Subcutaneous abdominal adipose tissue (tissue), 5 donors: Measurements from ENCODE around the gene ACTC1.

ENCODE experiments used
- H3K27ac ChIP-seq: one replicate; pipeline ENCODE4 v1.7.0; 2013; ENCODE audit warnings: low read depth, mild to moderate bottlenecking, inconsistent platforms, low read length, moderate library complexity
- H3K27me3 ChIP-seq, 5 donors: one replicate each; pipeline ENCODE4 v1.7.0; 2013; ENCODE audit warnings: low read length in 5 of 5, inconsistent platforms in 1 of 5; ENCODE audit not compliant: control insufficient read depth in 5 of 5, insufficient read depth in 4 of 5
- H3K36me3 ChIP-seq, 5 donors: one replicate each; pipeline ENCODE4 v1.7.0; 2013; ENCODE audit warnings: low read length in 5 of 5; ENCODE audit not compliant: control insufficient read depth in 5 of 5, insufficient read depth in 5 of 5
- H3K4me1 ChIP-seq, 5 donors: one replicate each; pipeline ENCODE4 v1.7.0; 2013; ENCODE audit warnings: low read length in 5 of 5, mild to moderate bottlenecking in 3 of 5, moderate library complexity in 1 of 5; ENCODE audit not compliant: control insufficient read depth in 5 of 5, insufficient read depth in 5 of 5
- H3K4me3 ChIP-seq, 5 donors: one replicate each; pipeline ENCODE4 v1.7.0; 2013; ENCODE audit warnings: low read length in 5 of 5, low read depth in 1 of 5
- H3K9ac ChIP-seq, 5 donors: one replicate each; pipeline ENCODE4 v1.7.0; 2013; ENCODE audit warnings: low read length in 5 of 5, mild to moderate bottlenecking in 4 of 5, moderate library complexity in 3 of 5
- H3K9me3 ChIP-seq, 5 donors: one replicate each; pipeline ENCODE4 v1.7.0; 2013; ENCODE audit warnings: low read length in 5 of 5; ENCODE audit not compliant: control insufficient read depth in 5 of 5
- donor health status: healthy.
- donor health status: healthy.
- donor health status: healthy.
- donor health status: healthy.
- donor health status: healthy.

ACTC1 gene

DNA sequence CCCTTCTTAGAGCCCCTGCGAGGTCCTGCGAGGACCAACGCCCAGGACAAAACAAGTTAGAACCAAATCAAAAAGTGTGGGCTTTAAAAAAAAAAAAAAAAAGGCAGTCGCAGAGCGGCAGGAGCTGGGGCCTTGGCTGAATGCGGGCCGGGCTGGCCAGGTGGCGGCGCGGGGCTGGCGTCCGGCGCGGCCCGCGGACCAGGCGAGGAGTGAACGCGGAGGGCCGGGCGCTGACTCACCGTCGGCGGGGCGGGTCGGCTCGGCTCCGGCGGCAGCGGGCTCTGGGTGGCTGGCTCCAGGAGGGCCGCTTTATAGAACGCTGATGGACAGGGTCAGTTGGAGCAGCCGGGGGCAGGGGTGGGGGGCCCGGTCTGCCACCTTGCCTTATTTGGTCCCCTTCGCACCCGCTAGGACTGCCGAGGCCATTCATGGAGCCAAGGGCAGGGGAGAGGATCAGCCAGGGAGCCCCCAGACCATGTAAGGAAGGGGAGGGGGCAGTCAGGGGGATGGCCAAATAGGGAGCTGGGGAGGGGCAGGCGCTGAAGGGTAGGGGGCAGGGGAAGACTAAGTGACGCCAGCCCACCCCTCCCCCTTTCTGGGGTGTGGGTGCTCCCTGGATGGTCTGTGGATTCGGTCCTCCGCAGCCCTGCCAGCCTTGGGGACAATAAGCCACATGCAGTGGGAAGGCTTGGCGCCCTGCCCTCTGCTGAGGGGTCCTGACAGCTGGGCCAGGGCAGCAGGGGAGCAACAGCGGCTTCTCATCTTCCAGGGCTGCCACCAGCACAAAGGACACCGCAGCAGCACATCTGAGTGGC lies at the start of gene ACTC1:
ACTC1 (minus strand) TSS at position 283 of the 815 bp plus-strand sequence. CDS start 741 bp downstream, outside the sequence.
- Histone ChIP-seq H3K4me1 (peaks cover 0 to 18% (median 11%) of the 10 kb centered on the region in 5 donors), H3K9me3 (no peaks in the 10 kb centered on the region), H3K27me3 (peaks cover 23 to 51% (median 41%) of the 10 kb centered on the region in 5 donors), H3K27ac (no peak within 1 kb of the TSS), H3K9ac (no peak within 1 kb of the TSS), H3K4me3 (no peak within 1 kb of the TSS), H3K36me3 (no peaks in the 10 kb centered on the region)

DNA sequence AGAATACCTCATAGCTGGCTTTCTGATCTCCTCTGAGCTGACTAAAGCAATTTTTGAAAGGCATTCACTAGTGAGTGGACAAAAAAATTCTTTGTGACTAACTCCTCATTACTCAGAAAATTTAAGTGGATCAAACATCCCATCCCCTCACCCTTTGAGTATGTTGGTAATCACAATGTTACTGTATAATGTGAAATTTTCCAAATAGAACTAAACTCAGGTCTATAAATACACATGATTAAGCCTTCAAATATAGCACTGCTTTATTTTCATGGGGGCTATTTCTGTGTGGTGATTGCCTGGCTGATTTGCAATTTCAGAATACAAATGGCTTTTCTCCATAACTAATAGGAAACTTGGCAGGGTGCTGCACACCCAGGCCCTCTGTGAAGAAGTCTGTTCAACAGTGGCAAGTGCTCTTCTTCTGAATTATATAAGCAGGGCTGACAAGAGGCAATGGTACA lies 45.9 kb upstream of the ACTC1 start:
- Histone ChIP-seq H3K27me3 (no peaks in the 10 kb centered on the region), H3K27ac (no peak overlapping the region), H3K36me3 (no peaks in the 10 kb centered on the region), H3K4me3 (no peak overlapping the region), H3K4me1 (no peaks in the 10 kb centered on the region), H3K9ac (no peak overlapping the region), H3K9me3 (no peaks in the 10 kb centered on the region)

DNA sequence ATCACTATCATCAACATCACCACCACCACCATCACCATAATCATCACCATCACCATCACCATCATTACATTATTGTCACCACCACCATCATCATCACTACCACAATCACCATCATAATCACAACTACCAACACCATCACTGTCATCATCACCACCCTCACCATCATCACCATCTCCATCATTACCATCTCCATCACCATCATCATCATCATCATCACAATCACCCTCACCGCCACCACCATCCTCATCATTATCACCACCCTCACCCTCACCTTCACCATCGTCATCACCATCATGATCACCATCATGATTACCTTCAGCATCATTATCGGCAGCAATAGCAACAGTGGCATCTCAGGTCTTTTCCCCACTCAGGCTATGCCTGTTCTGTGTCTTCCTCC lies 42.9 kb upstream of the ACTC1 start:
- H3K27ac ChIP-seq, result no peak overlapping the region
- no peaks in the 10 kb centered on the region for H3K27me3 ChIP-seq
- H3K4me1 ChIP-seq, result no peaks in the 10 kb centered on the region
- no peak overlapping the region for H3K4me3 ChIP-seq
- H3K9me3 ChIP-seq, result peaks cover 0 to 4% (median 0%) of the 10 kb centered on the region in 5 donors
- H3K36me3 ChIP-seq, result no peaks in the 10 kb centered on the region
- no peak overlapping the region for H3K9ac ChIP-seq

- no peaks in the 10 kb centered on the region for H3K36me3 ChIP-seq
- H3K27me3 ChIP-seq, result no peaks in the 10 kb centered on the region
- no peak overlapping the region for H3K4me3 ChIP-seq
- no peaks in the 10 kb centered on the region for H3K4me1 ChIP-seq
- no peak overlapping the region for H3K27ac ChIP-seq
- H3K9me3 ChIP-seq, result peaks cover 0 to 4% (median 0%) of the 10 kb centered on the region in 5 donors
- no peak overlapping the region for H3K9ac ChIP-seq
Observed at GRCh38 chr15:34837246-34838016, 42.1 kb upstream of the ACTC1 start.

DNA sequence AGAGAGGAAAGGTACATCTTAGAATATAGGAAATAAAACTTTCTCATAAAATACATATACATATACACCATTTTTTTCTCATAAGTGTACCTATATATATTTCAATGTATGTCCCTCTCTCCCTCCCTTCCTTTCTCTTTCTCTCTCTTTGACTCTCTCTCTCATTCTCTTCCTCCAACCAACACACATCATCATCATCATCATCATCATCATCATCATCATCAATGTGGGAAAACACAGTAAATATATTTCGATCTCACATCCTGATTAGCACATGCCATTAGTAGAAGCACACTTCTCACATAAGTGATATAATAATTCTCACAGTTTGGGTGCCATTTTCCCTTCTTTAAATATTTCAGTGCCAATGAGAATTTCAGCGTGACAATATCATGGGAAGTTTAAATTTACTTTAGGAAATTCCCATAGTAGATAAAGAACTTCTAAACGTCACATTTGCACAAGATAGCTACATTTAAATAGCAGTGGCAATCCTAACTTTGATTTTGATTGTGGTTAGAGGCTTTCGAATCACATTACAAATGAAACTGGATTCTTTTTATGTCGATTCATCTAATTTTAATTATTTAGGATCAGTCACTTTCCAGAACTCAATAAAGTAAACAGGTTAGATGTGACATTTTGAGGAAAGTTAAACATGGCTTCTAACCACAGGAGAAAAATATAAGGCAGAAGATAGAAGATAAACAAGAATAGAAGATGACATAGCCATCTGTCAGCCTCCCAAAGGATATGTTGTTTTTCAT lies 33.0 kb upstream of the ACTC1 start:
- H3K27me3 ChIP-seq, result no peaks in the 10 kb centered on the region
- H3K36me3 ChIP-seq, result no peaks in the 10 kb centered on the region
- H3K9ac ChIP-seq, result no peak overlapping the region
- no peaks in the 10 kb centered on the region for H3K4me1 ChIP-seq
- H3K27ac ChIP-seq, result no peak overlapping the region
- no peak overlapping the region for H3K4me3 ChIP-seq
- no peaks in the 10 kb centered on the region for H3K9me3 ChIP-seq

- H3K4me1 ChIP-seq, result no peaks in the 10 kb centered on the region
- H3K36me3 ChIP-seq, result no peaks in the 10 kb centered on the region
- H3K27ac ChIP-seq, result no peak overlapping the region
- no peaks in the 10 kb centered on the region for H3K9me3 ChIP-seq
- H3K27me3 ChIP-seq, result peaks cover 0 to 4% (median 0%) of the 10 kb centered on the region in 5 donors
- H3K9ac ChIP-seq, result no peak overlapping the region
- H3K4me3 ChIP-seq, result no peak overlapping the region
Observed at GRCh38 chr15:34821831-34822230, 26.5 kb upstream of the ACTC1 start.

- H3K9ac ChIP-seq, result no peak overlapping the region
- H3K27me3 ChIP-seq, result peaks cover 0 to 4% (median 0%) of the 10 kb centered on the region in 5 donors
- H3K27ac ChIP-seq, result no peak overlapping the region
- no peaks in the 10 kb centered on the region for H3K4me1 ChIP-seq
- no peaks in the 10 kb centered on the region for H3K36me3 ChIP-seq
- no peak overlapping the region for H3K4me3 ChIP-seq
- no peaks in the 10 kb centered on the region for H3K9me3 ChIP-seq
Observed at GRCh38 chr15:34820110-34820509, 24.8 kb upstream of the ACTC1 start.

DNA sequence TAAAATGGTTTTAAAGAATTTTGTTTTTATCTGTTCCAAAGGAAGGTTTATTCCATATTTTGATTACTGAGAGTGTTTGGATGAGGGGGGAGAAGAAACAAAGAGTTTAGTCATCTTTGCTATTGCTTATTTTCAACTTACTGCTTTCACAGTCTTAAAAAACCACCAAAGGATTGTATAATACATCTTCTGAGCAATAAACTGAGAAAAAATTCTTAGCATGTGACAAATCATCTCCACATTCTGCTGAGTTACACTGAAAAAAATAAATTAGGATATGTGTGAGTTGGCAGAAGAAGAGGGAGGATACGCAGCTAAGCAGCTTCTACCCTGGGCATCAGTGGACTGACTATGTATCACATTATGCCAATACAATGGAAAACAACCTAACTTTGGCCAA lies 23.2 kb upstream of the ACTC1 start:
- Histone ChIP-seq H3K36me3 (no peaks in the 10 kb centered on the region), H3K27ac (no peak overlapping the region), H3K9ac (no peak overlapping the region), H3K27me3 (peaks cover 0 to 4% (median 0%) of the 10 kb centered on the region in 5 donors), H3K4me3 (no peak overlapping the region), H3K9me3 (no peaks in the 10 kb centered on the region), H3K4me1 (peaks cover 0 to 7% (median 0%) of the 10 kb centered on the region in 5 donors)

GRCh38 chr15:34815836-34816235 lies 20.5 kb upstream of the ACTC1 start:
- H3K4me3 ChIP-seq, result no peak overlapping the region
- H3K9ac ChIP-seq, result no peak overlapping the region
- no peaks in the 10 kb centered on the region for H3K27me3 ChIP-seq
- no peak overlapping the region for H3K27ac ChIP-seq
- peaks cover 0 to 11% (median 3%) of the 10 kb centered on the region in 5 donors for H3K4me1 ChIP-seq
- H3K9me3 ChIP-seq, result no peaks in the 10 kb centered on the region
- no peaks in the 10 kb centered on the region for H3K36me3 ChIP-seq
